ES-I3 (cell line): ENCODE results near the gene MAST2.

Experiments
- H3K36me3 ChIP-seq: 2 replicates; pipeline ENCODE4 v1.6.1; 2013; ENCODE audit warnings: mild to moderate bottlenecking, low read length, control low read depth, moderate library complexity; ENCODE audit not compliant: insufficient read depth
- H3K4me1 ChIP-seq: 2 replicates; pipeline ENCODE4 v1.6.1; 2013; ENCODE audit warnings: mild to moderate bottlenecking, control low read depth, low read length; ENCODE audit not compliant: insufficient read depth
- H3K9ac ChIP-seq: 2 replicates; pipeline ENCODE4 v1.6.1; 2013; ENCODE audit warnings: low read depth, mild to moderate bottlenecking, low read length, moderate library complexity
- H3K9me3 ChIP-seq: 2 replicates; pipeline ENCODE4 v1.6.1; 2013; ENCODE audit warnings: mild to moderate bottlenecking, low read length, moderate library complexity; ENCODE audit not compliant: control insufficient read depth, insufficient read depth

Gene MAST2

DNA sequence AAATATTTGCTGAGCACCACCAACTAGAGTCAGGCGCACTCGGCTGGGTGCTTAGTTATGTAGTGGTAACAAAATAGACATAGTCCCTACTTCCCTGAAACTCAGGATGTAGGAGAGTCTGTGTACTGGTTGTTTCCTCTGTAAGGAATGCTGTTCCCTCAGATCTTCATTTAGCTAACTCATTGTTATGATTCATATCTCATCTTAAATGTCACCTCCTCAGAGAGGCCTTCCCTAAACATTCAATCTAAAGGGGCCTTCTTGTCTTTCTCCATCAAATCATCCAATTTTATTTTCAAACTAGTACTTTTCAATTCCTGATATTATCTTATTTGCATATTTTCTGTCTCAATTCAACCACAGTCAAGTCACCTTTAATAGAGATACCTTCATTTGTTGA is 196.1 kb downstream of the MAST2 start:
- Histone ChIP-seq H3K9me3 (no peaks in the 10 kb centered on the region), H3K36me3 (no peaks in the 10 kb centered on the region; the same call in 1 of the 2 replicates), H3K4me1 (no peaks in the 10 kb centered on the region), H3K9ac (no peak overlapping the region)

DNA sequence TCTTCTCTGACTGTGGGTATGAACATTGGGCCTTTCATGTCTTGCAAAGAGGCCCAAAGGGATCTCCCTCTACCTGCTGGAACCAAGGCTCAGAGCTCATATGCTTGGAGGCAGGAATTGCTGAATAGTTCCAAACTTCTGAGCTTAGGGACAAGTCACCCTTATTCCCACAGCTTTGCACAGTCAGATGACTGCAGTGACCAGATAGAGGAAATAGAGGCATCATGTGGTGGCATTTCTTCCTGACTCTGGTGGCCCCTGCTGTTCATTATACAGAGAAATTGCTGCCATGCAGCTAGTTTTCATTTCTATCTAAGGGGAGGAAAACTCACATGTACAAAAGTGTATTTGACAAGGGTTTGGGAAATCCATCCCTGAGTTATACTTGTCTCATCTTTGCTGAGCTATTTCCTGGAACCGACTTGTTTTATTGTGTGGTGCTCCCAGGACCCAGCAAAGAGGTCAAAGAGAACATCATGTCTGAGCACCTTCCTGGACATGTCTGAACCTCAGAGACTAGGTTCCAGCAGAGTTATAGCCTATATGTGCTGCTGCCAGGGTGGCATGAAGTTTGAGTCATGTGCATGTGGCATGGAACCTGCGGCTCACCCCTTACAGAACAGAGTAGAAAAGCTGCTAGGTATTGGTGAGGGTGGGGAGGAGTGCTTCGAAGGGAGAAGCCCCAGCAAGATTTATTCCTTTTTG is 197.8 kb downstream of the MAST2 start:
- Histone ChIP-seq H3K4me1 (no peaks in the 10 kb centered on the region), H3K9ac (no peak overlapping the region), H3K9me3 (no peaks in the 10 kb centered on the region), H3K36me3 (peaks cover 6% of the 10 kb centered on the region)

DNA sequence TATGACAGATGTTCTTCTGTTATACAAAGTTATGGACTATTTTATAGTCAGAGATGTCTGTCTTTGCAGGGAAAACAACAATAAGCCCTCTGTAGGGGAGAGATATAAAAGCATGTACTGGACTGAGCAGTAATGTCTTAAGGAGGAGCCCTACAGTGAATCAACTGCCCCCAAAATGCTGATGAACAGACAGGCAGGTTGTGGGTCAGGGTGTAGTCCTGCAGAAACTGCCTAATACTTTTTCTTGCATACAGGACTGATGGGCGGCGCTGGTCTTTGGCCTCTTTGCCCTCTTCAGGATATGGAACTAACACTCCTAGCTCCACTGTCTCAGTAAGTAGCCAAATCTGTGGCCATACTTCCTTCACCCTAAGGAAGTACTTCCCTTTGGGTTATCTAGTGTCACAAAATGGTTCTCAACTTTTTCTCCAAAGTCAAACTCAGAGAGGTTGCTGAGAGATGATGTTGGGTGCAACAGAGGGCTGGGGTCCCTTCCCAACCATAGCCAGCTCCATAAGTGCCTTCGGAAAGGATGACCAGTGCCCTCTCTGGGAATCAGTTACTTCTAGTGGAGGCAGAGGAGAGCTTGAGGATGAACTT is 199.2 kb downstream of the MAST2 start:
- Histone ChIP-seq H3K9me3 (no peaks in the 10 kb centered on the region), H3K36me3 (peaks cover 15% of the 10 kb centered on the region), H3K4me1 (no peaks in the 10 kb centered on the region), H3K9ac (no peak overlapping the region)

DNA sequence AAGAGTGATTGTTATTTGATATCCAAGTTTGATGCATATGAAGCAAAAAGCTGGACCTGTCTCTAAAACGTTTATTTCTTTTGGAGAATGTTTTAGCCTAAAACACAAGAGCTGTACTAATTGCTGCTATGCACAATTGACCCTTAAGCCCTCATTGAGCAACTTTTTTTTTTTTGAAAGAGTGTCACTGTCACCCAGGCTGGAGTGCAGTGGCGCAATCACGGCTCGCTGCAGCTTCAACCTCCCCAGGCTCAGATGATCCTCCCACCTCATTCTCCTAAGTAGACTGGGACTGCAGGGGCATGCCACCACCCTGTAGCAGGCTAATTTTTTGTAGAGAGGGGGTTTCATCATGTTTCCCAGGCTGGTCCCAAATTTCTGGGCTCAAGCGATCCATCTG is 199.9 kb downstream of the MAST2 start:
- Histone ChIP-seq H3K9ac (no peak overlapping the region), H3K36me3 (peaks cover 17% of the 10 kb centered on the region), H3K4me1 (no peaks in the 10 kb centered on the region), H3K9me3 (no peaks in the 10 kb centered on the region)

DNA sequence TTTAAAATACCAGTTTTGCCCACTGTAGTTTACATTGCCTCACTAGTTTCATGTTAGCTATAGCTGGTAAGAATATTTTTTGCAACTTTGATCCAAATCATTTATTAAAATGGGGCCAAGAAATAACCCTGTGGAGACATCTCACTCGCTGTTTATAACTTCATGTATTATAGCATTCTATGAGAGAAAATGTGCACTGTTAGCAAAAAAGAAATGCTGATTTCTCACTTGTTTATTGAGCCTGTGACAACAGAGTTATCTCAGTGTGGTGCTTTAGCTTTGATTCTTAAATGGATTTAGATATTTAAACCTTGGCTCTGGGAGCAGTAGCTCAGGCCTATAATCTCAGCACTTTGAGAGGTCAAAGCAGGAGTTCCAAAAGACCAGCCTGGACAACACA is 201.1 kb downstream of the MAST2 start:
- Histone ChIP-seq H3K9me3 (no peaks in the 10 kb centered on the region), H3K4me1 (no peaks in the 10 kb centered on the region), H3K36me3 (peaks cover 27% of the 10 kb centered on the region), H3K9ac (no peak overlapping the region)

DNA sequence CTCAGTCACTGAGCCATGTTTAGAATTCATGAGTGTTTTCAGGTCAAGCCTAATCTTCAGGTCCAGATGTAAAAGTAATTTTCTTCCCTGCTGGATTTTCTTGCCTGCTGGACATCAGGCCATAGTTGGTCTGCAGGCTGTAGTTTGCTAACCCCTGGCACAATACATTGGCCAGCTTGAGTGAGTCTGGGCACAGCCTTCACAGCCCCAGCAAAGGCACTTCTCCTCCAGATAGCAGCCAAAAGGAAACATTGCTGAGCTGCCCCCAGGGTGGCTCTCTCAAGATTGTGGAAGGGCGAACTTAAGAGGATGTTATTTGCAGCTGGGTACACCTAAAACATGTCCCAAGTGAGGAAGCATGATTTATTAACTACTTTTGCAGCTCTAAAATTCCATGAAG is 202.2 kb downstream of the MAST2 start:
- Histone ChIP-seq H3K36me3 (peaks cover 27% of the 10 kb centered on the region), H3K9me3 (no peaks in the 10 kb centered on the region), H3K4me1 (no peaks in the 10 kb centered on the region), H3K9ac (no peak overlapping the region)

DNA sequence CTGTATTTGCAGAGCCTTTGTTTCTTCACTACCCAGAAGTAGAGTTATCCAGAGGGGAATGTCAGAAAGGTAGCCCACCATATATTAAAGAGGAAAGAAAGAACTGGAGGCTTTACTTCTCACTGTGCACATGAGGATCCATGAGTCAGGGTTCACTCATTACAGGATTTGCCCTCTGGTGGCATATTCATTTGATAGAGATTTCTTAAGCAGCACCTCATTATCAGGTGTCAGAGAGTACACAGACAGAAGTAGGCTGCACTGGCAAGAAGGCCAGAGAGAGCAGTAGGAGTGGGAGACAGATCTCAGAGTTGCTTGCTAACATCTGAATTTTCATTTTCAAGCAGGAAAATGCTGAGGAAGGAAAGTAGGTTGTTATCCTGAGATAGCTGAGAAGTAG is 205.2 kb downstream of the MAST2 start:
- Histone ChIP-seq H3K4me1 (no peaks in the 10 kb centered on the region), H3K9me3 (no peaks in the 10 kb centered on the region), H3K9ac (no peak overlapping the region), H3K36me3 (peaks cover 27% of the 10 kb centered on the region)

DNA sequence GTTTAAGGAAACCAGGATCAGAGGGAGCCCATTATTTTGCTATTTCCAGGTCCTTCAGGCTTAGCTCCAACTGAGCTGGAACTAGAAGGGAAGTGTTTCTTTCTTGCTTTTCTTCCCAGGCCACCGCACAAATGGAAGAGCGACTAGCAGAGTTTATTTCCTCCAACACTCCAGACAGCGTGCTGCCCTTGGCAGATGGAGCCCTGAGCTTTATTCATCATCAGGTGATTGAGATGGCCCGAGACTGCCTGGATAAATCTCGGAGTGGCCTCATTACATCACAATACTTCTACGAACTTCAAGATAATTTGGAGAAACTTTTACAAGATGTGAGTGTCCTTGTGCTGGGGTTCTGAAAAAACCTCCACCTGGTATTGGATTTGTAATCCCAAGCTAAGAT is 207.2 kb downstream of the MAST2 start:
- Histone ChIP-seq H3K9ac (no peak overlapping the region), H3K4me1 (no peaks in the 10 kb centered on the region), H3K9me3 (no peaks in the 10 kb centered on the region), H3K36me3 (peaks cover 25% of the 10 kb centered on the region)

DNA sequence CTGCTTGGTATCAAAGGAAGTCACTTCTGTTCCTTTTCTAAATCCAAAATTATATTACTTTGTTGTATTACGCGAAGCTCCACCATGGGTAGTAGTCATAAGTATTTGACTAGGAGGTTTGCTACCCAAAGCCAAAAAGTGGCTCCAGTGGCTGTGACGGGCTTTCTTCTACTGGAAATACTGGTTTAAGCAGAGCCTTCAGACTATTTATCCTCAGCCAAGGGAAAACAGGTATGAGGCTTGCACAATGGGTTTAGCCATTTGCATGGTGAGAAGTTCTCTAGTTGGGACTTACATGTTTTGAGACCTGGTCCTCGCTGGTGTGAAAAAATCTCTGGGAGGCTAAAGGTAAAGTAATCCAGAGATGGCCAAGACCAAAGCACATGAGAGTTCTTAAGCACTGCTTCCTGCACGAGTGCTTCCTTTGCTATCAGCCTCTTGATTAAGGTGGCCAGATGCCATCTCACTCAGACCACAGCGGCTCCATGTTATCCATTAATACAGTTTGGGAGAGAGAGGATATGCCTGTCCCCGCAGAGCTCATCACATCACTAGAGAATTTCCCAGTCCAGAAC is 207.8 kb downstream of the MAST2 start:
- H3K9me3 ChIP-seq = no peaks in the 10 kb centered on the region
- peaks cover 21% of the 10 kb centered on the region for H3K36me3 ChIP-seq
- no peaks in the 10 kb centered on the region for H3K4me1 ChIP-seq
- no peak overlapping the region for H3K9ac ChIP-seq

DNA sequence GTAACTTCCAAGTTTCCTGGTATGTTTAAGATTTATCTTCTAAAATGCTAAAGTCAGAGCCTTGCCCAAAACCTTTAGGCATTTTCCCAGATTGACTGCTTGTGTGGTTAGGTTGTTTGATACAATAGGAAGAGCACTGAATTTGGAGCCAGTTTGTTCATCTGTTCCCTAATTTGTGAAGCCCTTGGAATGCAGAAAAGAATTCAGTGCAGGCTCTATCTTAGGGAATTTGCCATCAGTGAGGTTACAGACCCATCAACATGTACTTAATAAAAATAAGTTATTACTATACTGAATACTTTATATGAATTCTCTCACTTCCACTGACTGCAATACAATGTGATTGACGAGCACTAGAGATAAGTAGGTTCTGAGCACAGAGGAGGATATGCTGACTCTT is 208.8 kb downstream of the MAST2 start:
- no peak overlapping the region for H3K9ac ChIP-seq
- H3K4me1 ChIP-seq = no peaks in the 10 kb centered on the region
- H3K9me3 ChIP-seq = no peaks in the 10 kb centered on the region
- peaks cover 12% of the 10 kb centered on the region; the same call in 1 of the 2 replicates for H3K36me3 ChIP-seq

DNA sequence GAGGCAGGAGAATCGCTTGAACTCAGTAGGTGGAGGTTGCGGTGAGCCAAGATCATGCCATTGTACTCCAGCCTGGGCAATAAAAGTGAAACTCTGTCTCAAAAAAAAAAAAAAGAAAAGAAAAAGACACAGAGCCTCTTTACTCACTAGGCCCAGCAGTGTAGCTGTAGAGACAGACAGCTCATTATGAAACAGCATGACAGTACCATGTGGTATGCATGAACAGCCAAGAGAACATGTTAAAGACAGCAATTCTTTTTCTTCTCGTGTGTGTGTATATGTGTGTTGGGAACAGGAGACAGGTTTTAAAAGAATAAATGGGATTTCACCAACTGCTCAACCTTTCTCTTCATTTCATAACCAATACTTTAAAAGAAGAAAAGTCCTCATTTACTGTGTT is 210.2 kb downstream of the MAST2 start:
- H3K4me1 ChIP-seq = no peaks in the 10 kb centered on the region
- no peak overlapping the region for H3K9ac ChIP-seq
- H3K36me3 ChIP-seq = peaks cover 7% of the 10 kb centered on the region; the same call in 1 of the 2 replicates
- no peaks in the 10 kb centered on the region for H3K9me3 ChIP-seq

DNA sequence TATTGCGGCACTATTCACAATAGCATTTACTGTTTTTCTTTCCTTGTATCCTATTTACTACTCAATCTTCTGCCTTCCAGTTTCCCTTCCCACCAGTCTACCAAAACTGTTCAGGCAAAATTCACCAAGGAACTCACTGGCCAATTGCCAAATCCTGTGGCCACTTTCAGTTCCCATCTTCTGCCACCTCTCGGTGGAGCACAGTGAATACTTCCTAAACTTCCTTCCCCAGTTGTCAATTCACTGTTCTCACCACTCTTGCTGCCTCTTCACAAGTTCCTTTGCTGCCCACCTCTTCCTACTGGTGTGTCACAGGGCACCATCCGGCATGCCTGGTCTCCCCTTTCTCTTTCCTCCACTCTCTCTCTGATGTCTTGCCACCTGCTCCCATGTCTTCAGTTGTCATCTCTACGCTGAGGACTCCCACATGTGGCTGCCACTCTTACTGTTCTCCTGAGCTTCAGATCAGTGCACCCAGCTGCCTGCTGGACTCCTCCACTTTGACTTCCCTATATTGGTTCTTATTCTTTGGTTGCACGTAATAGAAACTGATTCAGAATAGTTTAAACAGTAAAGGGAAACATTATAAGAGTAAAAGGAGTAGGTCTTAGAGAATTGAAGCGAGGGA is 214.6 kb downstream of the MAST2 start:
- Histone ChIP-seq H3K4me1 (no peaks in the 10 kb centered on the region), H3K9ac (no peak overlapping the region), H3K36me3 (peaks cover 11% of the 10 kb centered on the region; the same call in 1 of the 2 replicates), H3K9me3 (no peaks in the 10 kb centered on the region)

DNA sequence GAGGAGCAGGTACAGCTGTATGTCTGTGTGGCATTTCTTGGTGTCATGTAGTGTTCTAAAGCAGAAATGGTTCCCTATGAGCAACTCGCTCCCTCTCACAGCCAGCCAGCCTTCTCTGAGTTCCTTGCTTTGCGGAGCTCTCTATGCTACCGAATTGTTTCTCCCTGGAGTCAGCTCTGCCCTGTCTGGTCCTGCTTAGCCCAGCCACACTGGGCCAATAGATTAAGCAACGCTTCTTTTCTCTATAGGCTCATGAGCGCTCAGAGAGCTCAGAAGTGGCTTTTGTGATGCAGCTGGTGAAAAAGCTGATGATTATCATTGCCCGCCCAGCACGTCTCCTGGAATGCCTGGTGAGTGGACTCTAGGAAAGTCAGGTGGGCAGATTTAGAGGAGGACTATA is 215.9 kb downstream of the MAST2 start:
- H3K9me3 ChIP-seq = no peaks in the 10 kb centered on the region
- H3K36me3 ChIP-seq = peaks cover 18% of the 10 kb centered on the region
- H3K4me1 ChIP-seq = no peaks in the 10 kb centered on the region

DNA sequence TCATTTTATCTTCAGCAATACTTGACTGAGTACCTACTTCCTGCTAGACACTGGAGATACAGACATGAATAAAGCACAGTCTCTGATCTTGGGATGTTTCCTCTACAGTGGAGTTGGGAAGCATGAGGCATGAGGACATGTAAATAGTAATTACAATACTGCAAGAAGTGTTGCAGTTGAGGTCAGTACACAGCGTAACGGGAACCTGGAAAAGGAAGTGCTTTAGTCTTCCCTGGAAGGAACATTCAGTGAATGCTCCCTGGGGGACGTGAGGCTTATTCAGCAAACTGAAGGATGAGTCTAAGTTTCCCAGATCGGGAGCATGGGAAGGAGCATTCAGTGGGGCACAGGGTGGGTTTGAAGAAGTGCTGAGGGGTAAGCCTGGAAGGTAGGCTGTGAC is 216.6 kb downstream of the MAST2 start:
- Histone ChIP-seq H3K36me3 (peaks cover 22% of the 10 kb centered on the region), H3K9ac (no peak overlapping the region), H3K4me1 (no peaks in the 10 kb centered on the region), H3K9me3 (no peaks in the 10 kb centered on the region)

More for the DNA sequence above, 215.9 kb downstream of the MAST2 start:
- no peak overlapping the region for H3K9ac ChIP-seq
